Stomach (tissue), 19 donors: ENCODE measurements around the gene ZNF311. TPM values are rescaled to one million over a fixed set of nuclear protein-coding genes. Genes with fewer than 3 reads are reported as not detected.

ENCODE experiments used
- DNase-seq, 2 donors: peaks; one replicate each; pipeline versions ENCODE4 v3.0.0 to v3.0.0-alpha.2; 2013 to 2019
- H3K27ac ChIP-seq, 5 donors: fragments of 200-600 bp in 4 of 5; sonication (generic) in 4 of 5; one replicate each; pipeline ENCODE4 v1.5.1; 2013 to 2019; ENCODE audit warnings: mild to moderate bottlenecking in 1 of 5, moderate library complexity in 1 of 5
- H3K27me3 ChIP-seq, 3 donors: fragments of 200-600 bp; sonication (generic); one replicate each; pipeline ENCODE4 v1.5.1; 2017 to 2019; ENCODE audit warnings: mixed run types in 1 of 3
- H3K36me3 ChIP-seq, 4 donors: fragments of 200-600 bp; sonication (generic); 1 replicate in 3 of 4; 2 replicates in 1 of 4; pipeline ENCODE4 v1.5.1; 2016 to 2019
- H3K4me1 ChIP-seq, 4 donors: fragments of 200-600 bp; sonication (generic); one replicate each; pipeline ENCODE4 v1.5.1; 2016 to 2019
- H3K4me3 ChIP-seq, 4 donors: fragments of 200-600 bp; sonication (generic) in 3 of 4; one replicate each; pipeline ENCODE4 v1.5.1; 2016 to 2019; ENCODE audit warnings: mild to moderate bottlenecking in 1 of 4
- H3K9me3 ChIP-seq, 4 donors: fragments of 200-600 bp; sonication (generic); one replicate each; pipeline ENCODE4 v1.5.1; 2016 to 2019
- EP300 ChIP-seq: sonication (generic); formaldehyde crosslinking; IDR thresholded peaks from one replicate; pipeline ENCODE4 v1.6.1; 2017; ENCODE audit warnings: antibody characterized with exemption
- POLR2A ChIP-seq, 4 donors: fragments of 450-650 bp; IDR thresholded peaks; one replicate each; pipeline ENCODE4 v1.6.1; 2016; ENCODE audit warnings: antibody characterized with exemption in 4 of 4, control low read depth in 2 of 4, mild to moderate bottlenecking in 1 of 4, moderate library complexity in 1 of 4
- POLR2AphosphoS5 ChIP-seq, 3 donors: sonication (generic); formaldehyde crosslinking; IDR thresholded peaks; one replicate each; pipeline ENCODE4 v1.6.1; 2016; ENCODE audit warnings: antibody characterized with exemption in 3 of 3
- WGBS, 5 donors: extraction: QIAGEN DNeasy Blood & Tissue Kit in 3 of 5; methylation state at CpG; one replicate each; pipeline versions ENCODE4 v1.1.5 to v1.1.7; 2013 to 2018; 5-methylcytosine and 5-hydroxymethylcytosine counted together
- intact Hi-C: fragments of 100-400 bp; cut with DNase I; formaldehyde crosslinking; loops from one replicate; pipeline ENCODE4 v1.15.1; 2023; ENCODE audit warnings: low total_unique reads
- long read RNA-seq, 10 donors: transcript quantifications; one replicate each; lab custom pipeline, GENCODE V29; 2026
- polyA plus RNA-seq, 3 donors: library from polyadenylated mRNA; stranded (reverse); fragments of 200-250 nt; gene quantifications; one replicate each; pipeline ENCODE4 v1.2.3, GENCODE V29; 2013
- total RNA-seq, 5 donors: library from RNA; depleted of rRNA; stranded (reverse); fragments of >200 nt; gene quantifications; one replicate each; pipeline versions ENCODE4 v1.1.0 to v1.2.3, GENCODE V29; 2014 to 2016
- TF ChIP-seq, protein P1 (sequence below), 7 experiments: fragments of 450-650 bp in 4 of 7; fragments of 200-600 bp in 3 of 7; sonication (generic) in 3 of 7; IDR thresholded peaks; one replicate each; pipeline ENCODE4 v1.5.1; 2016 to 2019; ENCODE audit warnings: antibody characterized with exemption in 7 of 7, control low read depth in 2 of 7, mild to moderate bottlenecking in 1 of 7
- donor health status: healthy with polysubstance abuse.
- donor health status: Bipolar disorder and iron deficiency.
- donor health status: healthy.

Gene ZNF311
- total RNA-seq (1 to 10 TPM in 2 of 5 donors, under 1 TPM in 2, not detected in 1; 0.72 to 6.7 (median 1.5) TPM), polyA plus RNA-seq (1 to 10 TPM in 1 of 3 donors, under 1 TPM in 2; 0.50 to 1.2 (median 0.61) TPM)
- long read RNA-seq, donor 1, result 0 reads
- long read RNA-seq, donor 2, result 0 reads
- long read RNA-seq, donor 3, result 0 reads
- long read RNA-seq, donor 4, result 0 reads
- long read RNA-seq, donor 5, result 0 reads
- long read RNA-seq, donor 6, result 0 reads
- long read RNA-seq, donor 7, result 0 reads
- long read RNA-seq, donor 8, result 0 reads
- long read RNA-seq, donor 9, result 0 reads
- long read RNA-seq, donor 10, partial matches to known transcripts, result 0 of 1 reads
- long read RNA-seq, donor 10, other reads (novel, unspliced or antisense), result 0 of 1 reads

DNA sequence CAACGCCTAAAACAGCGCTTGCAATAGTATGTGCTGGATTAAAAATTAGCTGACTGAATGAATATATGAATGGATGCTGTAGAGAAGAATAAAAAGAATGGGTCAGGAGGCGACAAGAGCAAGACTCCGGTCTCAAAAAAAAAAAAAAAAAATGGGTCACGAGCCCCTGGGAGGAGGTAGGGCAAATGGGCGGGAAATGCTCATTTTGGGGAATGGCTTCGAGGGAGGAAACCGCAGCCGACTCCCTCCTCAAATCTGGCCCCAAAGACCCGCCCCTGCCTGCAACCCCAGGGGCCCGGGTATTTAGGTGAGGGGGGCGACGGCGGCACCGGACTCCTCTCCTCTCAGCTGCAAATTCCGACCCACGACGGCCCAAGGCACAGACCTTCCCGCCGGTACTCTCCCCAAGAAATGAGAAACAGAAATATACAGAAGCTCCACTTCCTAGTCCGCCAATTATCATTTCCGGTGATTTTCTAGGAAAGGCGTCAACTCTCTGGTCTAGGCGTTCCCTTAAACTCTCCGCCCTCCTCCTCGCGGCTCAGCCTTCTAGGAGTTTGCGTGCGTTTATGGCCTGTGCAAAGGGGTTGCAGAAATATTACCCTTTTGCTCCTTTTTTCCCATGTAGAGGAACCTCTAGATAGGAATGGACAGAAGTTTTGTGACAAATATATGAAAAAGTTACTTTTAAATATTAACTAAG, at the start of gene ZNF311:
Gene ZNF311, minus strand, starts transcription at position 133 of the 703 bp plus-strand sequence. CDS start 1,361 bp downstream, outside the sequence.
- peaks cover 0 to 6% (median 0%) of the 10 kb centered on the region in 4 donors for H3K4me1 ChIP-seq
- peak; percentile 47 to 92 for DNase-seq
- H3K27me3 ChIP-seq, result peaks cover 0 to 10% (median 0%) of the 10 kb centered on the region in 3 donors
- intact Hi-C loops, result no loop called here
- no peaks in the 10 kb centered on the region for H3K9me3 ChIP-seq
- peak within 1 kb of the TSS; percentile 16 to 83 (median 69) for H3K27ac ChIP-seq
- WGBS, 5 donors, result 7 to 14% (median 10%) methylated on average over 29 of the region's 29 CpGs
- peak within 1 kb of the TSS; percentile 50 to 71 (median 56) for H3K4me3 ChIP-seq
- H3K36me3 ChIP-seq, result no peaks in the 10 kb centered on the region
- TF ChIP-seq POLR2AphosphoS5 (IDR thresholded peaks at IDR 0.05), result peak in 2 of 3 donors; percentile 12 to 67
- TF ChIP-seq EP300, result no peak

DNA sequence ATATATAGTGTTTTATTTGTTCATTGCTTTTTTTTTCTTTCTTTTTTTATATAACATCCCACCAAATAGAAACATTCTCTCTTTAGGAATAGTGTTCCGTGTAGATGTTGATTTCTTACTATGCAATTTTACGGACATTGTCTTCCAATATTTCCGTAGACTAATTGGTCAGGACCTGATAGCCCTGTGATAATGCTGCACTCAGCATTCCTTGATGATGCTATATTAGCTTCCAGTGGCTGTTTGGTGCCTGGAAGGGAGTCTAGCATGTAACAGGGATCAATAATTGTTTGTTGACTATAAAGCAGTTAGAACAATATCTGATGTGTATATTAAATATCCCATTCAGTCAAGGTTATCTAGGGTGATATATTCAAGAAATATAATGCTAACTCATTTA, 46.6 kb upstream of the ZNF311 start:
- H3K27me3 ChIP-seq, result peaks cover 0 to 9% (median 0%) of the 10 kb centered on the region in 3 donors
- TF ChIP-seq EP300 (no peak), POLR2A (IDR thresholded peaks at IDR 0.05) (no peak), POLR2AphosphoS5 (IDR thresholded peaks at IDR 0.05) (no peak)
- TF ChIP-seq, protein P1, sequence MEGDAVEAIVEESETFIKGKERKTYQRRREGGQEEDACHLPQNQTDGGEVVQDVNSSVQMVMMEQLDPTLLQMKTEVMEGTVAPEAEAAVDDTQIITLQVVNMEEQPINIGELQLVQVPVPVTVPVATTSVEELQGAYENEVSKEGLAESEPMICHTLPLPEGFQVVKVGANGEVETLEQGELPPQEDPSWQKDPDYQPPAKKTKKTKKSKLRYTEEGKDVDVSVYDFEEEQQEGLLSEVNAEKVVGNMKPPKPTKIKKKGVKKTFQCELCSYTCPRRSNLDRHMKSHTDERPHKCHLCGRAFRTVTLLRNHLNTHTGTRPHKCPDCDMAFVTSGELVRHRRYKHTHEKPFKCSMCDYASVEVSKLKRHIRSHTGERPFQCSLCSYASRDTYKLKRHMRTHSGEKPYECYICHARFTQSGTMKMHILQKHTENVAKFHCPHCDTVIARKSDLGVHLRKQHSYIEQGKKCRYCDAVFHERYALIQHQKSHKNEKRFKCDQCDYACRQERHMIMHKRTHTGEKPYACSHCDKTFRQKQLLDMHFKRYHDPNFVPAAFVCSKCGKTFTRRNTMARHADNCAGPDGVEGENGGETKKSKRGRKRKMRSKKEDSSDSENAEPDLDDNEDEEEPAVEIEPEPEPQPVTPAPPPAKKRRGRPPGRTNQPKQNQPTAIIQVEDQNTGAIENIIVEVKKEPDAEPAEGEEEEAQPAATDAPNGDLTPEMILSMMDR (IDR thresholded peaks at IDR 0.05), result no peak
- intact Hi-C loops, result no loop called here
- no peak overlapping the region for H3K27ac ChIP-seq
- no peak overlapping the region for H3K4me3 ChIP-seq
- peaks cover 0 to 13% (median 2%) of the 10 kb centered on the region in 4 donors for H3K9me3 ChIP-seq
- DNase-seq, result no peak
- H3K4me1 ChIP-seq, result no peaks in the 10 kb centered on the region
- WGBS, 5 donors, result 76 to 92% (median 82%) methylated on average over 3 of the region's 3 CpGs
- H3K36me3 ChIP-seq, result no peaks in the 10 kb centered on the region

DNA sequence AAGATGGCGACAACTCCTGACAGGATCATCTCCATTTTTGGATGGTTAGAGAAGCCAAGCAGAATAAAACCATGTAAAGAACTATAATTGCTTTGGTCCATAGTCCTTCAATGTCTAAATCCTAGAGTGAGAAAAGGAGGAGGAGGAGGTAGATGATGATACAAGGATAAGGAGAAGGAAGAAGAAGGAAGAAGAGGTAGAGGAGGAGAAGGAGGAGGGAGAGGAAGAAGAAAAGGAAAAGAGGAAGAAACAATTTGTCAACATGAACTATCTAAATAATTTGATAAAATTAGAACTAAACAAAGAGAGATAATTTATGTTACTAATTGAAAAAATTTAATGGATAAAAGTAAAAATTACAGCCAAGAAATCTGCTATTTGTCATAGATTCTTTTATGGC, 40.0 kb upstream of the ZNF311 start, which contains the start of gene OR2W1:
Gene OR2W1, minus strand, starts transcription at position 101 of the 400 bp plus-strand sequence. Its CDS starts 0 bp downstream, at position 101.
- TF ChIP-seq POLR2AphosphoS5 (IDR thresholded peaks at IDR 0.05), result no peak
- TF ChIP-seq, protein P1 (IDR thresholded peaks at IDR 0.05), result no peak
- TF ChIP-seq EP300, result no peak
- TF ChIP-seq POLR2A (IDR thresholded peaks at IDR 0.05), result no peak
- no peaks in the 10 kb centered on the region for H3K4me1 ChIP-seq
- H3K27me3 ChIP-seq, result peaks cover 0 to 22% (median 0%) of the 10 kb centered on the region in 3 donors
- DNase-seq, result no peak
- H3K27ac ChIP-seq, result no peak within 1 kb of the TSS
- H3K36me3 ChIP-seq, result no peaks in the 10 kb centered on the region
- intact Hi-C loops, result no loop called here
- no peak within 1 kb of the TSS for H3K4me3 ChIP-seq
- WGBS, 5 donors, result 68 to 90% (median 78%) methylated on average over 1 of the region's 1 CpG
- H3K9me3 ChIP-seq, result no peaks in the 10 kb centered on the region

DNA sequence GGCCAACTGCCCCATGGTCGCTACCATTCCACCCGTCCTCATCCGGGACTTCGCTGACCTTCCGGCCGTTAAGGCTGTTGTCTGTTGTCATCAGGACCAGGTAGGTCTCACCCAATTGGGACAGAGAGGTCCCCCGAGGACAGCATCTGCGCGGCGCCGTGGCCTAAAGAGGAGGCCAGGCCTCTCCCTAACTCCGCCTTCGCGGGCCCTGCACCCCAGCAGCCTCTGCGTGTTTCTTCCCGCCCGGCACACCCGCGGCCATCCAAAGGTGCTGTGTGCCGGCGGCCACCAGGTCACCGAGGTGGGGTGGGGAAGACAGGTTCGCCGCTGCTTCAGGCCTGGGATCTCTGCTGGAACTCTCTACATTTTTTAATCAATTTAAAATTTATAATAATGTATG, 30.8 kb upstream of the ZNF311 start:
- TF ChIP-seq POLR2A (IDR thresholded peaks at IDR 0.05) (no peak), POLR2AphosphoS5 (IDR thresholded peaks at IDR 0.05) (no peak), EP300 (no peak)
- TF ChIP-seq, protein P1 (IDR thresholded peaks at IDR 0.05), result no peak
- no peak overlapping the region for H3K27ac ChIP-seq
- H3K9me3 ChIP-seq, result no peaks in the 10 kb centered on the region
- intact Hi-C loops, result no loop called here
- H3K27me3 ChIP-seq, result peaks cover 0 to 5% (median 0%) of the 10 kb centered on the region in 3 donors
- no peak overlapping the region for H3K4me3 ChIP-seq
- DNase-seq, result no peak
- H3K36me3 ChIP-seq, result no peaks in the 10 kb centered on the region
- no peaks in the 10 kb centered on the region for H3K4me1 ChIP-seq
- WGBS, 5 donors, result 92 to 94% (median 93%) methylated on average over 24 of the region's 24 CpGs
